DMS 273 treated with DMSO at 0.1 percent for 48 hours (cell line): Measurements from ENCODE around the gene TRPM1.

Experiments used
- DNase-seq: peaks from one replicate; lab custom pipeline; 2025; lab: John Stamatoyannopoulos, UW

TRPM1 gene

GRCh38 chr15:31082771-31083369 is 18.7 kb downstream of the TRPM1 start:
- no peak for DNase-seq

DNA sequence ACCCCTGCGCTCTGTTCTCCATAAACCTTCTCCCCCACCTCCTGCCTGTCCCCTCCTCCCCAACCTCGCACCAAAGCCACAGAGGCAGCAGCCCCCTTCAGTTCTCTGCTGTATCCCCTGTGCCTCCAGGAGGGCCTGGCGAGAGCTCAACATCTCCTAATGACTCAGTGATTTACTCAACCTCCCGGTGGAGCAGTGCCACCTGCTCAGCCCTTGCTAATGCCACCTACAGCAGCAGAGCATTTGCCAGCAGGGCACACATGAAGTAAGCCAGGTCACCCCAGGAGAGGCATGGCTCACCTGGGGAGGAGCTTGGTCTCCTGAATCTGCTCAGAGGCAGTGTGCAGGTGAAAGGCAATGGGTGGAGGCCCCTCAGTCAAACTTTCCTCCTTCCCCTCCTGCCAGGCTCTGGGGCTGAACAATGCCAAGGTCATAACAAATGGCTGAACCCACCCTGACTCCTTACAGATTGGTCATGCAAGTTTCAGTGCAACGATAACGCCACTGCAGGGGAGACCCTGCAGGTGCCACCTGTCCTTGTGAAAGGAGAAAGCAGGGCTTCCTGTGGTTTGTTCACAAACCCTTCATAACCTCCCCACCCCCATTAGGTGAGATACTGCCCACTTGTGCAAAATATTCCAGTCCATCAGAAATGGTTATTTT is 19.8 kb downstream of the TRPM1 start:
- no peak for DNase-seq

- no peak for DNase-seq
These were observed 20.5 kb downstream of the TRPM1 start for GRCh38 chr15:31081056-31081455.

DNA sequence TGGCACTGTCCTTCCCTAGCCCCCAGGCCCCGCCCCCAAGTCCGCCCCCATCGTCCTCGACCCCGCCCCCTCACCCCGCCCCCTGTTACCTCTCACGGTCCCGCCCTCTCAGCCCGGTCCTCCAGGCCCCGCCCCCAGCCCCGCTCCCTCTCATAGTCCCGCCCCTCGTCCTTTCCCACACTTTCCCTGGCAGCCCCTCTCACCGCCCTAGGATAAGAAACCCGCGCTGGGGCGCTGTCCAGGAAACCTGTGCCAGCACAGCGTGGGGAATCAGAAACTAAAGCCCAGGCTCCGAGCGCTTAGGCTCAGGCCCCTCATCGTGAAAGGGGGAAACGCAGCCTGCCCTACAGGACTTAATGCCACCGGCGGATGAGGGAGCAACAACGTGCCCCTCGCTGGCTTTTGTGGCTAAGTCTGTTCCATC is 20.9 kb downstream of the TRPM1 start:
- no peak for DNase-seq

DNA sequence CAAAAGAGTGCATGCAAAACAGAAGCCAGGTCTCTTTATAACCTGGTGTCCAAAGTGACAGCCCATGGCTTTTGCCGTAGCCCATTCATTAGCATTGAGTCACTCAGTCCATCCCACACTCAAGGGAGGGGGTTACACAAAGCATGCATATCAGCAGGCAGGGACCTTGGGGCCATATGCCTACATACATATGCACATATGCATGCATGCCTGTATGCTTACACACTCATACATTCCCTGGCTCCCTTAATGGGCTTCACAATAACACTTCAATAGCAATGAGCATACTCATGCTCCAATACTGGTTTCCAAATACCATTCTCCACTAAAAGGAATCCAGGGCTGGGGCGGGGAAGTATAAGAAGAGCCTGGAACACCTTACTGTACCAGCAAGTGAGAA is 22.0 kb downstream of the TRPM1 start:
- no peak for DNase-seq

GRCh38 chr15:31078471-31078870 is 23.1 kb downstream of the TRPM1 start:
- peak; percentile 33 for DNase-seq

DNA sequence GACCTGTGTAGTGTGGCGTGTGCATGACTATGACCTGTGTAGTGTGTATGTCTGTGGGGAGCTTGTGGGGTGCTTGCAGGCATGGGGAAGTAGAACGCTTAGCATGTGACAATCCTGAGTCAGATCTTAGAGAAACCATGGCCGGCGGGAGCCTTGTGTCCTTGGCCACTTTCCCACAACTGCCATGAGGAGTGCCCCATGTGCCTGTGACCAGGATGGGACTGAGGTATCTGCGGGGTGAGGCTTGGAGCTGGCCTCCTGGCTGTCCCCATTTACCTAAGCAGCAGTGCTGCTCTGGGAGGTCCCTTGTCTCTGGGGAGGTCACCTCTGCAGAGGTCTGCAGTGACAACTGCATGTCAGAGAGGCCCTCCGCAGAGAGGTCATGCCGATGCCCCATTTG is 23.6 kb downstream of the TRPM1 start:
- DNase-seq: no peak

GRCh38 chr15:31077181-31077580 is 24.3 kb downstream of the TRPM1 start:
- DNase-seq: no peak

- DNase-seq: no peak
These were observed 27.2 kb downstream of the TRPM1 start for GRCh38 chr15:31074321-31074720.

GRCh38 chr15:31070867-31071266 is 30.7 kb downstream of the TRPM1 start:
- DNase-seq: no peak

- DNase-seq: no peak
These were observed 32.0 kb downstream of the TRPM1 start for GRCh38 chr15:31069360-31070000.

DNA sequence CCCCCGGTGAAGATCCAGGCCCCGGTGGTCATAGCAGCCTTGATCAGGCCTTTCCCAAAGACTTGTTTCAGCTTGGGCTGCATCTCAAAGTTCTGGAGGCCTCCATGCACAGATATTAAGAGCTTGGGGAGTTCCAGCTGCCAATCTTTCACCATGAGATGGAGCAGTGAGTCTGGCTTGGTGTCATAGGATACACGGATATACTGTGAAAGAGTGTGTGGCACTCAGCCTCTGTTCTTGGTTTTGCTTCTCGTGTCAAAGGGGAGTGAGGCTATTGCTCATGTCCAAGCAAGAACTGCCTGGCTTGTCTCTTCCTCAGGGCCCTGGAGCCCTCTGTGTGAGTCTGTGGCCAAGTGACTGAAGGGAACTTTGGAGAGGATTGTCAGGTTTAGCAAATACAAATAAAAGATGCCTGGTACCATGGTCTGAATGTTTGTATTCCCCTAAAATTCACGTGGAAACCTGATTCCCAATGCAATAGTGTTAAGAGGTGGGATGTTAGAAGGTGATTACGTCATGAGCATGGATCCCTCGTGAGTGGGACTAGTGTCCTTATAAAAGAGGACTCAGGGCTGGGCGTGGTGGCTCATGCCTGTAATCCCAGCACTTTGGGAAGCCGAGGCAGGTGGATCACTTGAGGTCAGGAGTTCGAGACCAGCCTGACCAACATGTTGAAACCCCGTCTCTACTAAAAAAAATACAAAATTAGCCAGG is 33.5 kb downstream of the TRPM1 start:
- DNase-seq: no peak

- no peak for DNase-seq
These were observed 35.7 kb downstream of the TRPM1 start for GRCh38 chr15:31065824-31066223.

DNA sequence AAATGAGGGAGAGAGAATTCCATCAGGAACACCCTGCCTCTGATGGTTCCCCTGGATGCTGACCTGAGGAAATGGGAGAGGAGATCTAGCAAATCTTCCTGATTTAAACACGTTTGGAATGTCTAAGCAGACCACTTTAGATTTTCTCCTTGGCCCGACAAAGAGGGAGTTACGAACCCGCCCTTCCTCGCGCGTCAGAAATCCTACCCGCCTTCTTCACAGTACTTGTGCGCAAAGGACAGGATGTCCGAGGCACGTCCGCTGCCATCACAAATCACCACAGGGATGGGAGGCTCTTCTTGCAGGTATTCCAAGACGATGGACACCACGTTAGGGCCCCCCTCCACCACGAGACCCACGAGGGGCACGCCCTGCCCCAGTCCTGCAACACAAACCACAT is 38.6 kb downstream of the TRPM1 start:
- no peak for DNase-seq

DNA sequence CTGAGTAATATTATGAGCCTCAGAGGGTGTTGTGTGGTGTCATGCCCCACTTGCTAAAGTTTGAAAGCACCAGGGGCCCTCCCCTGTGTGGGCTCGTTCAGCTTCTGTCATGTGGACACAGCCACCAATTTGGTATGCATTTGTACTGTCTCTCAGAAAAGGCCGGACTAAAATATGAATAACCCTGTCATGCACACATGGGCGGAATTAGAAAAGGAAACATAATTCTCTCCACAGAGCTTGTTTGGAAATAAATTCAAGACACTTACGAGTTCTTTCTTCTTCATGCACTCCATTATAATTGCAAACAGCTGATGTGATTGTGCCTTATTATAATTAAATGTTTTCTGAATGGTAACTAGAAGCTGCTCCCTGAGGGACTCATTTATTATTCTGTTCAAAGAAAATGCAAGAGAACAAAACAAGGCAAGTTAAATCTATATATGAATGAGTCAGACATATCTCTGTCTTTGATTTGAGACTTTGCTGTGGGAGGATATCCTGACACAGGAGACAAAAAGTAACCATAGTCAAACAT is 39.1 kb downstream of the TRPM1 start:
- no peak for DNase-seq

GRCh38 chr15:31060429-31061140 is 40.9 kb downstream of the TRPM1 start:
- no peak for DNase-seq

- no peak for DNase-seq
These were observed 43.1 kb downstream of the TRPM1 start for GRCh38 chr15:31058236-31058962.

DNA sequence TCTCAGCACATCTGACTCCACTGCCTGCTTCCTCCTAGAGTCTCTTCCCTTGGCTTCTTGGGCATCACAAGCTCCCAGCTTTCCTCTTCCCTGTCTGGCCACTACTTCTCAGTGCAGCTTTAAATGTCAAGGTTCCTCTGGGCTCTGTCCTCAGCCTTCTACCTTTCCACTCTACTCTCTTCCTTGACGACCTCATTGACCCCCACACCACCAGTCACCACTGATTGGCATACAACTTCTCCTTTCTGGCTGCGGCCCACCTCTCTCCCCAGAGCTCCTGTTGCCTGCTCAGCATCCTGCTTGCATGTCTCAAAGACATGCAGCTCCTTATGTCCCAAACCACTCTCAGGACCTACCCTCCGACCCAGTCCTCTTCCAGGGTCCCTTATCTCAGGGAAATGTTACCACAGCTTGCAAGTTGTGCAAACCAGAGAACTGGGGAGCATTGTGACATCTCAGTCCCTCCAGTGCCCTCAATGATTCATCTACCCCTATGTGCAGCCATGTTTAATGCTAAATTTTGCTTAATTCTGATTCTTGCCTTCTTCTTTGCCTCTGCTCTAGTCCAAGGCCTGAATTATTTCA is 49.9 kb downstream of the TRPM1 start:
- DNase-seq: no peak

DNA sequence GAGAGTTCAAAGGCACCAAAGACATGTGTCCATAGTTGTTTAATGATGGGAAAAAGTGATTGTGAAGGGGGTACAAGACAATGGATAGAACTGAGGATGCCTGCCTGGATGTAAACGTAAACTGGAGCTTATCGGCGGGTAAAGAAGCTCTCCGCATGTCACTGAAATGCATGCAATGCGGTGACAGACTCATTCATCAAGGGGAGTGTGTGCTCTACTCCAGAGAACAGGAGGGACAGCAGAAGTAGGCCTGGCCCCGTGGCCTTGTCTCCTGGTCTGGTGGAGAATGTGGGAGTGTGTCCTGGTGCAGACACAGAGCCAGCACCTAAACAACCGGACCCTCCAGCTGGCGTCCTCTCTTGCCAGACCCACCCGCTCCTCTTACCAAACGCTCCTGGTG is 50.6 kb downstream of the TRPM1 start:
- no peak for DNase-seq

DNA sequence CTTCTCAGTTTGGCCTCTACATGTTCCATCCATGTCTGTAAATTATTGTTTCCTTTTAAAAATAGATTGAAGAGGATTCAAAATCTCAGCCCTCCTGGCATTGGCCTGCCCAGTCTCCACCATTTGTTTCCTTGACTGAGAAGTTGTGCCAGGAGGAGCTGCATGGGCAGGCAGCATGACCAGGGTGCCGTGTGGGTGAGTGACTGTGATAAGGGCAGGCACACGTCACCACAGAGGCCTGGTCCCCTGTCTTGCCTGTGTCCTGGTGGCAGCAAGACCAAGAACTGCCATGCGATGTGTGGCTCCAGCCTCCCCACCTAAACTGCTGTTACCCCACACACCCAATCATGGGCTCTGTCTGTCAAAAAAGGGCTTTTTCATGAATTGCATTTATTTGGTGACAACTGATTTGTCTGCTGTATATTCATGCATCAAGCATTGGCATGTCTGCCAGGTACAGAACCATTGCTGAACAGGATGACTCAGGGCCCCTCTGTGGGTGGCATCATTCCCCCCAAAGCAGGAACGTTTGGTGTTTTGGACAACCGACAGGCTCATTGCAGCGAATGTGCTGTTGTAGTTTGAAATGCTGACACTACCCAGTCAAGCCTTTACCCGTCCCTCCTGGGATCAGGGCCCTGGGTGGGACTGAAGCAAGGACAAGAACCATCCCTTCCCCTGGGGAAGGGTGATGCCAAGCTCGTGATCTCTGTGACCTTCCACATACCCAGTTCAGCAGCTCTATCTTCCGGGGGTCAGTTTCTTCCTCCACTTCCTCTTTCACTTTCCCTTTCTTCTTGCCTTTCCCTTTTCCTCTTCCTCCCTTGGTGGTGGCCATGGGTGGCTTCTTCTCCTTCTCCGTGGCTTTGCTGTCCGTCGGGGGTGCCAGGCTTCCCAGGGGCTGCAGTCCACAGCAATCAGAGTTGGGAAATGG is 51.6 kb downstream of the TRPM1 start:
- no peak for DNase-seq
